Suppressor macrophage treated with lipopolysaccharide for 4 hours (primary cell): Measurements from ENCODE around the gene MUC2.

ENCODE experiments used
- DNase-seq: peaks from one replicate; pipeline ENCODE4 v3.0.0-alpha.2; 2020

The MUC2 gene

DNA sequence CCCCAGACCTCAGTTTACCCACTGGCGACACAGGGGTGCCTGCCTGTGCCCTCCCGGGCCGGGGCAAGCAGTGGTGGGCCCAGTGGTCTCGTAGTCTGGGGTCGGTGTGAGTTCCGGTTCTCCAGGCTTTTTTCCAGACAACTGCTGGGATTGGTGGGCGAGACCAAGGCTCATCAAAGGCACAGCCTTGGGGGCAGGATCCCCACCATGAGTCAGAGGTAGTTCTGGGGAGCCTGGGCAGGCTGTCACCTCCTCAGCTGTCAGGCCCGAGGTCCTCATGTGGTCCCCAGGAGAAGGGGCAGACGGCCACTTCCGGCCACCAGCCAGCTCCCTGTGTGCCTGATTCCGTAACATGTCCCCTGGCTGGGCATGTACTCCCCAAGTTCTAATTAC is 827 bp upstream of the MUC2 start:
- no peak for DNase-seq

DNA sequence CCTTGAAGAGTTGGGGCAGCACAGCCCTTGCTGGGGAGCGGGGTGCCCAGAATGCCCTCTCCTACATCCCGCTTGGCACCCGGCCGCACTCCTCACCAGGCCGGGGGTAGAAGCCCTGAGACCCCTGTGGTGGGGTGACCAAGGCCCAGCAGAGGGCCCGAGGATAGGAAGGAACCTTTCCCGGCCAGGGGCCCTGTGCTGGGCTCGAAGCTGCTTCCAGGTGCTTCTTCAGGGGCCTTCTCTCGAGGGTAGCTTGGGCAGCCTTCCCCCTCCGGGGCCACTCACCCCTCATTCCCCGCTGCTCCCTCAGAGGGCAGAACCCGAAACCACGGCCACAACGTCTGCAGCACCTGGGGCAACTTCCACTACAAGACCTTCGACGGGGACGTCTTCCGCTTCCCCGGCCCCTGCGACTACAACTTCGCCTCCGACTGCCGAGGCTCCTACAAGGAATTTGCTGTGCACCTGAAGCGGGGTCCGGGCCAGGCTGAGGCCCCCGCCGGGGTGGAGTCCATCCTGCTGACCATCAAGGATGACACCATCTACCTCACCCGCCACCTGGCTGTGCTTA is 752 bp downstream of the MUC2 start:
- no peak for DNase-seq

DNA sequence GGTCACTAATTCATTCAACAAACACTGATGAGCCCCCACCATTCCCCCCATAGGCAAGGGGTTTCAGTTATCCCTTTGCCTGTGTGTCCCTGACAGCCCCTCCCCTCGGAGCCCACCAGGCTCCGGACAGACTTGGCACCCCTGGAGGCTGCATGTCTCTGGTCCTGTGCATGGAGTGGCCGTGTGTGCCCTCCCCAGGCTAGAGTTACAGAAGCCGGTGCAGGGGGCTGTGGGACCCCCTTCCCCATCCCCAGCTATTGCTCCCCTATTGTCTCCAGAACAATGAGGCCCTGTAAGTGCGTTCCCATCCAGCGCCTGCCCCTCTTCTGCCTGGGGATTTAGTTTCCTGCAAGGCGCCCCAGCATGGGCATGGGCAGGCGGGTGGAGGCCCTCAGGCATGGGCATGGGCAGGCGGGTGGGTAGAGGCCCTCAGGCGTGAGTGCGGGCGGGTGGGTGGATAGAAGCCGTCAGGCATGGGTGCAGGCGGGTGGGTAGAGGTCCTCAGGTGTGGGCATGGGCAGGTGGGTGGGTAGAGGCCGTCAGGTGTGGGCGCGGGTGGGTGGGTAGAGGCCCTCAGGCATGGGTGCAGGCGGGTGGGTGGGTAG is 1.5 kb downstream of the MUC2 start:
- DNase-seq: no peak

DNA sequence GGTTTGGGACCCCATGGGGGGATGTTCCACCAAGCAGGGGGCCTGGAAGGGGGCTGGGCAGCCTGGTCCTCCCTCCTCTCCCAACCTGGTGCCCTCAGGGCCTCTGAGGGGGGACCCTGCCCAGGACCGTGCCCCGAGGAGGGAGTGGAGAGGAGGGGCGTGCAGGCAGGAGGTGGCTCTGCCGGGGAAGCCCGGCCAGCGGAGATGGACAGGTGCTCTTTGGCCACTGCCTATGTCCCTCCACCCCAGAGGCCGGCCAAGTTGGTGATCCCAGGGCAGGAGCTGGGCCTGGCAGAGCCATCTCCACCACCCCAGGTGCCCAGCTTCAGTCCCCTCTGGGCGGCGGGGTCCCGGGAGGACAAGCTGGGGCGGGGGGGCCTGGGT is 2.4 kb downstream of the MUC2 start:
- DNase-seq: no peak

DNA sequence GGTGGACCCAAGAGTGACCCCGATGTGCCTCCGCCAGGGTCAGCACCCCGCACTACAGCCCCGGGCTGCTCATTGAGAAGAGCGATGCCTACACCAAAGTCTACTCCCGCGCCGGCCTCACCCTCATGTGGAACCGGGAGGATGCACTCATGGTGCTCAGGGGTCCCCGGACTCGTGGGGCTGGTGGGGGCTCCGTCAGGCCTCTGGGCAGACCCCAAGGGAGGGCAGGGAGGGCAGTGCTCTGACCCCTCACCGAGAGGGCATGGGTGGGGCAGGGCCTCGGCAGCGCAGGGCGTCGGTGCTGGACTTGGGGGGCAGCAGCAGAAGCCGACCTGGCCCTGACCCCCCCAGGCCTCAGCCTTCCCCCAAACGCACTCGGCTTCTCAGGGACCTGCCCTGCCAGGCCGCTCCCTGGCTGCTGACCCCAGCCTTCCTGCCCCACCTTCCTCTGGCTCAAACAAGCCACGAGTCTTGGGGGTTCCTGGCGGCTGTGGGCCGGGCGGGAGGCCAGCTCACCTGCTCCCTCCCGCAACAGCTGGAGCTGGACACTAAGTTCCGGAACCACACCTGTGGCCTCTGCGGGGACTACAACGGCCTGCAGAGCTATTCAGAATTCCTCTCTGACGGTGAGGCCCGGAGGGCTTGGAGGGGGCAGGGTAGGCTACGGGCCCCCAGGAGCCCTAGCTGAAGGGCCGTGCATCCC is 2.9 kb downstream of the MUC2 start:
- DNase-seq: no peak

DNA sequence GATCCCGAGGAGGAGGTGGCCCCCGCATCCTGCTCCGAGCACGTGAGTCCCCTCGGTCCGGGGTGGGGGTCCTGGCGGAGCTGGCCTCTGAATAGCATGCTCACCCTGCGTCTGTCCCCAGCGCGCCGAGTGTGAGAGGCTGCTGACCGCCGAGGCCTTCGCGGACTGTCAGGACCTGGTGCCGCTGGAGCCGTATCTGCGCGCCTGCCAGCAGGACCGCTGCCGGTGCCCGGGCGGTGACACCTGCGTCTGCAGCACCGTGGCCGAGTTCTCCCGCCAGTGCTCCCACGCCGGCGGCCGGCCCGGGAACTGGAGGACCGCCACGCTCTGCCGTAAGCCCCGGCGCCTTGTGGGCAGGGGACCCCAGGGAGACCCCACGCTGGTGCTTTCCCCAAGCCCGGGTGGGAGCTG is 3.5 kb downstream of the MUC2 start:
- DNase-seq: no peak

DNA sequence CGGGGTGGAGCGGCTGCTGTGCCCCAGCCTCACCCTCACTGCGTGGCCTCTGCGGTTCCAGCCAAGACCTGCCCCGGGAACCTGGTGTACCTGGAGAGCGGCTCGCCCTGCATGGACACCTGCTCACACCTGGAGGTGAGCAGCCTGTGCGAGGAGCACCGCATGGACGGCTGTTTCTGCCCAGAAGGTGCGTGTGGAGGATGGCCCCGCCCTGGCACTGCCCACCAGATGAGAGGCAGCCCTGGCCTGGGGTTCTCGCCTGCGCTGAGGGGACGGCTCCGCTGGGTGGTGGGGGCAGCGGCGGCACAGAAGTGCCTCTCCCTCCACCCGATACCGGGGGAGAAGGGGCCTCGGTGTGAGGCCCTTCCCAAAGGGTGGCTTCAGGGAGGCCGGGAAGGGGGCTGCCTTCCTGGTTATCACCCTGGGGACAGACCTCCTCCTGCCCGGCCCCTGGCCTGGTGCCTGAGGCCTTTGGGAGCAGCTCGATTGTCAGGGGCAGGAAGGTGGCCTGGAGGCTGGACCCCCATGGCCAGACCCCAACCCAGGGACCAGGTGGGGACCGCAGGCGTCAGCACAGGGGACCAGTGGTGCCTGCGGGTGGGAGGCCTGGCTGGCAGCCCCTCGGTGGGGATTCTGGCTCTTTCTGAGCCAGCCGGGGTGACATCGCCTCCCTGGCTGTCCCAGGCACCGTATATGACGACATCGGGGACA is 7.1 kb downstream of the MUC2 start:
- DNase-seq: no peak

DNA sequence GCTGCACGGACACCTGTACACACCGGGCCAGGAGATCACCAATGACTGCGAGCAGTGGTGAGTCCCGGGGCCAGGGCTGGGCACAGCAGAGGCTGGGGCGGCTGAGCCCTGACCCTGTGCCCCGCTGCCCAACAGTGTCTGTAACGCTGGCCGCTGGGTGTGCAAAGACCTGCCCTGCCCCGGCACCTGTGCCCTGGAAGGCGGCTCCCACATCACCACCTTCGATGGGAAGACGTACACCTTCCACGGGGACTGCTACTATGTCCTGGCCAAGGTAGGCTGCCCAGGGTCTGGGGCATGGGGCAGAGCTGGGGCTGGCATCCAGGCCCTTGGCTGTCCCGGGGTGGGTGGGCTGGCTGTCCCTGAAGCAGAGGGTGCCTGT is 7.7 kb downstream of the MUC2 start:
- DNase-seq: no peak

DNA sequence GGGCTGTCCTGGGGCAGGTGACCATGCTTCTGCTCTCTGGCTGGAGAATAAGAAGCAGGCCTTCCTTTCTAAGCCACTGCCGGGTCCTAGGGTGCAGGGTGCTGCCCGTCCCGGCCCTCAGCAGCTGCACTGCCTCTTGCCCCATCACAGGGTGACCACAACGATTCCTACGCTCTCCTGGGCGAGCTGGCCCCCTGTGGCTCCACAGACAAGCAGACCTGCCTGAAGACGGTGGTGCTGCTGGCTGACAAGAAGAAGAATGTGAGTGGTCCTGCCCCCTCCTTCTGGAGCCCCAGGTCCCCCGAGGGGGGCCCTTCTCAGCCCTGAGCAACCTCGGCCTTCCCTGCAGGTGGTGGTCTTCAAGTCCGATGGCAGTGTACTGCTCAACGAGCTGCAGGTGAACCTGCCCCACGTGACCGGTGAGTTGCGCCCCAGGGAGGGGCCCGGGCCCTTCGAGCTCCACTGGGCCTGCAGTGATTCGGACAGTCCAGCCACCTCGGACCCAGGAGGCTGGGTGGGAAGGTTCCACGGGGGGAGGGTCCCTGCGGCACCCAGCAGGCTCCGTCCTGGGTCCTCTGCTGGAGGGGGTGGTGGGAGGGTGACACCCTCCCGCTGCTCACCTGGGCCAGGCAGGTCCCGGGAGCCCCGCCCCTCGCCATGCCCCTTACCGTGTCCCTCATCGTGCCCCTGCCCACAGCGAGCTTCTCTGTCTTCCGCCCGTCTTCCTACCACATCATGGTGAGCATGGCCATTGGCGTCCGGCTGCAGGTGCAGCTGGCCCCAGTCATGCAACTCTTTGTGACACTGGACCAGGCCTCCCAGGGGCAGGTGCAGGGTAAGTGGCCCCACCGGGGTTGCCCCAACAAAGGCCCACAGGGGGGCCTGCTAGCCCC is 8.3 kb downstream of the MUC2 start:
- no peak for DNase-seq

DNA sequence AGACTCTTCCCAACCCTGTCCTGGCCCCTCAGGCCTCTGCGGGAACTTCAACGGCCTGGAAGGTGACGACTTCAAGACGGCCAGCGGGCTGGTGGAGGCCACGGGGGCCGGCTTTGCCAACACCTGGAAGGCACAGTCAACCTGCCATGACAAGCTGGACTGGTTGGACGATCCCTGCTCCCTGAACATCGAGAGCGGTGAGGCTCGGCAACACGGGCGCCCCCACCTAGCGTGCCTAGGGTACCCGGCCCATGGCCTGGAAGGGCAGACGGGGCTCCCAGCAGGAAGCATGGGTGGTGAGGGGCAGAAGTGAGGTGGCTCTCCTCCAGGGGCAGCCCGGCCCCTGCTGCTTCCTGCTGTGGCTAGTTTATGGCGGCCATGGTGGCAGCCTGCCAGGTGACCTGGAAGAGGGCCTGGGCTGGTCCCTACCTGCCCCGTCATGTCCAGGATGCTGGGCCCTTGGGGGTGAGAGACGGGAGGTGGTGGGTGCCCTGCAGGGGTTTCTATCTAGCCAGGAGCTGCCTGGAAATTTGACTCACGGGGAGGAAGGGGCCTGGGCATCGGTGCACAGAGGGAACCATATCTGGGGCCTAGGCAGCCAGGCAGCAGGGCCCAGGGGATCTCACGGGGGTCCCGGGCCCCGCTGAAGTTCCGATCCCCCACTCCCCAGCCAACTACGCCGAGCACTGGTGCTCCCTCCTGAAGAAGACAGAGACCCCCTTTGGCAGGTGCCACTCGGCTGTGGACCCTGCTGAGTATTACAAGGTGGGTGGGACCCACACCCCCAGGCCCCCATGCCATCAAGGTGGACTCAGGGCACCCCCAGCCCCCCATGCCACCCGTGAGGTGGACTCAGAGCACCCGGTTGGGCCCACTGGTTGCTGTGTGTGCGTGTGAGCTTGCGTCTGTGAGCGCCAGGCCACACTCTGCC is 9.2 kb downstream of the MUC2 start:
- no peak for DNase-seq

DNA sequence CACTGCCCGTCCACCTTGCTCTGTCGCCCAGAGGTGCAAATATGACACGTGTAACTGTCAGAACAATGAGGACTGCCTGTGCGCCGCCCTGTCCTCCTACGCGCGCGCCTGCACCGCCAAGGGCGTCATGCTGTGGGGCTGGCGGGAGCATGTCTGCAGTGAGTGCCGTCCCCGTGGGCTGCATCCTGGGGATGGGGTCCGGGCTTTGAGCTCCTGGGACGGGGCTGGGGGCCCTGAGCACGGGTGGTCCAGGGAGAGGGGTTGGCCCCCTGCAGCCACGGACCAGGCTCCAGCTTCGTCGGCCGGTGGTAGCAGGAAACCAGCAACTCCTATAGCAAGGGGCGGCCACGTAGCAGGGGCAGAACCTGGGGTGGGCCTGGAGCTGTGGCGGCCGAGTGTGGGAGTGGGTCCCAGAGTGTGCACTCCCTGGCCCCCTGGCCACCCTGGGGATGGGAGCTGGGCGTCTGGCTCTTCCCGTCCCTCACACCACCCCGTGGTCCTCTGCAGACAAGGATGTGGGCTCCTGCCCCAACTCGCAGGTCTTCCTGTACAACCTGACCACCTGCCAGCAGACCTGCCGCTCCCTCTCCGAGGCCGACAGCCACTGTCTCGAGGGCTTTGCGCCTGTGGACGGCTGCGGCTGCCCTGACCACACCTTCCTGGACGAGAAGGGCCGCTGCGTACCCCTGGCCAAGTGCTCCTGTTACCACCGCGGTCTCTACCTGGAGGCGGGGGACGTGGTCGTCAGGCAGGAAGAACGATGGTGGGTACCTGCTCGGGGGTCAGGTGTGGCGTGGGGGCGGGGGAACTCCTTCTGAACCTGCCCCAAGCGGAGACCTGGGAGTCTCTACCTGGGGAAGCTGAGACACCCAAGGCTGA is 10.1 kb downstream of the MUC2 start:
- DNase-seq: no peak

DNA sequence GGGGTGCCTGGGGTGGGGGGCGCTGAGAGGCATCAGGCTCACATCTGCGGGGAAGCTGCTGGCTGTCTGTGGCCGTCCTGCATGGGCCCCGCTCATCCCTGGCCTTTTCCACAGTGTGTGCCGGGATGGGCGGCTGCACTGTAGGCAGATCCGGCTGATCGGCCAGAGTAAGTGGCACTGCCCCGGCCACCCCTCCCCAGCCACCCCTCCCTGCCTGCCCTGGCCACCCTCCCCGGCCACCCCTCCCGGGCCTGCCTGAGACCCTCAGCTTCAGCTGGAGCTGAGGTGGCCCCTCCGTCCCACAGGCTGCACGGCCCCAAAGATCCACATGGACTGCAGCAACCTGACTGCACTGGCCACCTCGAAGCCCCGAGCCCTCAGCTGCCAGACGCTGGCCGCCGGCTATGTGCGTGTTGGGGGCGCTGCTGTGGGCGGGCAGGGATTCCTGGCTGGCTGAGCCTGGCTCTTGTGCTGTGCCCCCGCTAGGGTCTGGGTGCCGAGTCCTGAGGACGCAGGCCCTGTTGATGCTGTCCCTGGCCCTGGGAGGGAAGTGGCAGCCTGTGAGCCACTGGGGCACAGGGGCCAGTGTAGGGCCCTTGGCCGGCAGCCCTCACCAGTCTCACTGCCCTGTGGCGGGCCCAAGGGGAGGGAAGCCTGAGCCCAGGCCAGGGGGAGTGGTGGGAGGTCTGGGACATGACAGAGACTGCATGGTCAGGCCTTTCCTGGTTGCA is 10.9 kb downstream of the MUC2 start:
- no peak for DNase-seq

DNA sequence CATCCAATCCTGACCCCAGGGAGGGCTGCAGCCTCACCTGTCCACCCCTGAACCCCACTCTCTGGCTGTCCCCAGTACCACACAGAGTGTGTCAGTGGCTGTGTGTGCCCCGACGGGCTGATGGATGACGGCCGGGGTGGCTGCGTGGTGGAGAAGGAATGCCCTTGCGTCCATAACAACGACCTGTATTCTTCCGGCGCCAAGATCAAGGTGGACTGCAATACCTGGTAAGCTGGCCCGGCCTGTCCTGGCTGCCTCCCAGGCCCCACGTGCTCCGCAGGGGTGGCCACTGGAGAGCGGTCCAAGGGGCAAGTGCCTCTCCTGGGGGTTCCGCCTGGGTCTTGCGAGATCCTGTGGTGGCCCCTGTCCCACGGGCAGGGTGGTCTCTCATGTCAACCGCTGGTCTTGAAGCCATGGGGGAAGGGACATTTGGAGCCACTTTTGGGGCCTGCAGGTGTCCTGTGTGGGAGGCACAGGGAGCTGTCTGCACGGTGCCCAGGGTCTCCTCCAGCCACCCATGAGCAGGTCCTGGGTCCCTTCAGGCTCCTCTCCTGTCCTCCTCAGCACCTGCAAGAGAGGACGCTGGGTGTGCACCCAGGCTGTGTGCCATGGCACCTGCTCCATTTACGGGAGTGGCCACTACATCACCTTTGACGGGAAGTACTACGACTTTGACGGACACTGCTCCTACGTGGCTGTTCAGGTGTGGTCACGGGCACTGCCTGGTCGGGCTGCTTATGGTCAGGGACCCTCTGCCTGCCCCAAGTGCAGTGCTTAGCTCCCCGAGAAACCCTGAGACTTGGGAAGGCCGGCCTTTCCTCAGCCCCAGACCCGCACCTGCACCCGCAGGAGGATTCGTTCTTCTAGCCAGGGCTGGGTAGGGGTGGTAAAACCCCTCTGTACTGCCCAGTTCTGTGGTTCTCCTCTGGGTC is 11.8 kb downstream of the MUC2 start:
- DNase-seq: no peak

DNA sequence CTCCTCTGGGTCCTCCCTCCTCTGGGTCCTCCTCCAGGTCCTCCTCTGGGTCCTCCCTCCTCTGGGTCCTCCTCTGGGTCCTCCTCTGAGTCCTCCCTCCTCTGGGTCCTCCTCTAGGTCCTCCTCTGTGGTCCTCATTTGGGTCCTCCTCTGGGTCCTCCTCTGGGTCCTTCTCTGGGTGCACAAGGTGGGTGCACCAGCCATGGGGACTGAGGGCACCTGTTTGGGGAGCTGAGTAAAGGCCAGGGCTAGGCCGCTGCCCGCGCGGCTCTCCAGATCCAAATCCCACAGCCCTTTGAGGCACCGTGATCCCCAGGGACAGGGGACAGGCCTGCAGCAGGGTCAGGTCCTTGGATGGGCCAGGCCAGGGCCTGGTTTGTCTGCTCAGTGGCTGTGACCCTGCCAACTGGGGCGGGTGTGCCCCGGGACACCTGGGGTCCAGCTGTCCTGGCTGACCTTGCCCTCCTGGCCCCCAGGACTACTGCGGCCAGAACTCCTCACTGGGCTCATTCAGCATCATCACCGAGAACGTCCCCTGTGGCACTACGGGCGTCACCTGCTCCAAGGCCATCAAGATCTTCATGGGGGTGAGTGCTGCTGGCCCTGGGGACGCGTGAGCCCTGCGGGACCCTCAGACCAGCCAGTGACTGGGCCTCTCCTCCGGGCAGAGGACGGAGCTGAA is 12.7 kb downstream of the MUC2 start:
- DNase-seq: no peak

DNA sequence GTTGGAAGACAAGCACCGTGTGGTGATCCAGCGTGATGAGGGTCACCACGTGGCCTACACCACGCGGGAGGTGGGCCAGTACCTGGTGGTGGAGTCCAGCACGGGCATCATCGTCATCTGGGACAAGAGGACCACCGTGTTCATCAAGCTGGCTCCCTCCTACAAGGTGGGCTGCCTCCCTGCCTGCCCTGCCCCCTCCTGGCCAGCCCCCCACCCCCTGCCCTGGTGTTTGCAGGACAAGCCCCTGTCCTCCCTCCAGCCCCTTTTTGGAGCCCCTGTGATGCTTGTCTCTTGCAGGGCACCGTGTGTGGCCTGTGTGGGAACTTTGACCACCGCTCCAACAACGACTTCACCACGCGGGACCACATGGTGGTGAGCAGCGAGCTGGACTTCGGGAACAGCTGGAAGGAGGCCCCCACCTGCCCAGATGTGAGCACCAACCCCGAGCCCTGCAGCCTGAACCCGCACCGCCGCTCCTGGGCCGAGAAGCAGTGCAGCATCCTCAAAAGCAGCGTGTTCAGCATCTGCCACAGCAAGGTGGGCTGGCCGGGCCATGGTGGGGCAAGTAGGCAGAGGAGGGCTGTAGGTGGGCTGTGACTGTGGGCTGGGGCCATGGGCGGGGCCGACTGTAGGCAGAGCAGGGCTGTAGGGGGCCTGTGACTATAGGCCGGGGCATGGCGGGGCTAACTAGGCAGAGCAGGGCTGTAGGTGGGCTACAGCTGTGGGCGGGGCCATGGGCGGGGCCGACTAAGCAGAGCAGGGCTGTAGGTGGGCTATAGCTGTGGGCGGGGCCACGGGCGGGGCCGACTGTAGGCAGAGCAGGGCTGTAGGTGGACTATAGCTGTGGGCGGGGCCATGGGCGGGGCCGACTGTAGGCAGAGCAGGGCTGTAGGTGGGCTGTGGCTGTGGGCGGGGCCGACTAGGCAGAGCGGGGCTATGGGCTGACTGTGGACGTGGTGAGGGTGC is 13.6 kb downstream of the MUC2 start:
- no peak for DNase-seq

DNA sequence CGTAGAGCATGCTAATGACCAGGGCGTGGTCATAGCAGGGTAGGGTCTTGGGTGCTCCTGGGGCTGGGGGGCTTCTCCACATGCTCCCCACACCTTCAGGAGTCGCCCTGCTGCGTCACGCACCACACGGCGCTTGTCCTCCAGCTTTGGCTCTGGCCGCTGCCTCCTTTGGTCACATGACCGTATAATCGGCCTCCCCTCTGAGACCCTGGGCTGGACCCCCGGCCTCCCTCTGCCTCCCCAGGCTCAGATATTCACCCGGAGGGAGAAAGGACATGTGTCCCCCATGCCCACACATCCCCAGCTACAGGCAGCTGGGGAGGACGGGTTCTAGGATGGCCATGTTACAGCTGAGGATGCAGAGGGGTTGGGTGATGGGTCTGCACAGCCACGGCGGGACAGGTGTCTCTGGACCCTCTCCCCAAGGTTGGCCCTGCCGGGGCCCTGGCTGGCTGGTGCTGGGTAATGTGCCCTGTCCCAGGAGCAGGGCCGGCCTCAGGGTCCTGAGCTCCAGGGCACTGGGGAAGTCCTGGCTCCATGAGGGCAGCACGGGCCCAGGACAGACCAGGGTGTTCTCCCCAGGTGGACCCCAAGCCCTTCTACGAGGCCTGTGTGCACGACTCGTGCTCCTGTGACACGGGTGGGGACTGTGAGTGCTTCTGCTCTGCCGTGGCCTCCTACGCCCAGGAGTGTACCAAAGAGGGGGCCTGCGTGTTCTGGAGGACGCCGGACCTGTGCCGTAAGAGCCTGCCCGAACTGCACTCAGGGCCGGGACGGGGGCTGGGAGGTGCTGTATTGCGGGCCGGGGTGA is 14.5 kb downstream of the MUC2 start:
- DNase-seq: no peak
